GM21529 (cell line): ENCODE results near the gene TNFRSF8.

ENCODE experiments used
- ATAC-seq: cut with Tn5 transposase; IDR thresholded peaks from one replicate; pipeline ENCODE4 v1.9.1; 2021; ENCODE audit not compliant: unreplicated experiment

Gene TNFRSF8

DNA sequence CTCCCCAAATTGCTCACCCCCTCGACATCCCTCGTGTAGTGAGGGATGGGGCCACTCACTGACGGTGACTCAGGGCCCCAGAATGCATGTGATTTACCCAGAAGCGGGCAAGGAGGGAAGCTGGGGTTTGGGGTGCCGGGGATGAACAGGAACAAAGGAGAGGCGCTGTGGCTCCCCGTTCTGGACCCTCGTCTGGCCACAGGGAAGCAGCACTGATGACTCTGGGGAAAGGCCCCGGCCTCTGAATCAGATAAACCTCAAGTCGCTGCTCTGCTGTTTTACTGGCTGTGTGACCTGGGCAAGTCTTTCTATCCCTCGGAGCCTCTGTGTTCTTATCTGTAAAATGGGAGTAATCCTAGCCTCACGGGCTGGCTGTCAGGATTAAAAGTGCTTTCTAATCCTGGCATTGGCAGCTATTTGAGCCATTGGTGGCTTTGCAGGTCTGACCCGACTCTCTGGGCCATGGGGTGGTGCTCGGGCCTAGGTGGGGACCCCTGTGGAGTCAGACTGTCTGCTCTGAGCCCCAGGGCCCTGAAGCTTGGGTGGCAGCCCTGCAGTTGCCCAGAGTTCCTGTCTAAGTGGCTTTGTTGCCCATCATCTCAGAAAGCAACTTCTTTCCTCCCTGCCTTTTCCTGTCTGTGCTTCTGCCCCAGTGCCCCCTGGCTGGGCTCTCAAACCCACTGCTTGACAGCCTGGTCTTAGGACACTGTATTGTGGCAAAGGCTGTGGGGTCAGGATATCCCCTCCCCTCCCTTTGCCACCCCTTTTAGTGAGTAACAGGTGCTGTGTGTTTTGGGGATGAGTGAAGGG is 109.1 kb downstream of the TNFRSF8 start:
- ATAC-seq: no peak

GRCh38 chr1:12173041-12173509 is 110.0 kb downstream of the TNFRSF8 start:
- no peak for ATAC-seq

DNA sequence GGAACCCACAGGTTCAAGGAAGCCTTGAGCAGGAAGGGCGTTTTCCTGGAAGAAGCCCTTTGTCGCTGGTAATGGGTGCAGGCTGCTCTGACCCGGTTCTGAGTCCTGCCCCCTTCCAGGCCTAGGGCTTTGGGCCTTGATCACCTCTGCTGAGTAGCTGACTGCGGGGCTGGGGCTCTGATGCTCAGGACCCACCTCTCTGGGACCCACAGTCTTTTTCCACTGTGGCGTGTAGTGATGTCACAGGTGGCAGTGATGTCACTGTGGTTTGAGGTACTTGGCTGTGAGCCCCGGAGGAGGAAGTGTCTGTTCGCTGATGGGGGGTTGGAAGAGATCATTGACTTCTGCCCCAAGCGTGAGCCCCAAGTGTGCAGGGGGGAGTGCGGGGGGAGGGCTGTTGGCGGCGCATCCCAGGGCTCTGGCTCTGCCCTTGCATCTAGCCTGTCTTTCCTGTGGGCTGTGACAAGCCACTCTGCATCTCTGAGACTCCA is 110.6 kb downstream of the TNFRSF8 start:
- ATAC-seq: no peak

DNA sequence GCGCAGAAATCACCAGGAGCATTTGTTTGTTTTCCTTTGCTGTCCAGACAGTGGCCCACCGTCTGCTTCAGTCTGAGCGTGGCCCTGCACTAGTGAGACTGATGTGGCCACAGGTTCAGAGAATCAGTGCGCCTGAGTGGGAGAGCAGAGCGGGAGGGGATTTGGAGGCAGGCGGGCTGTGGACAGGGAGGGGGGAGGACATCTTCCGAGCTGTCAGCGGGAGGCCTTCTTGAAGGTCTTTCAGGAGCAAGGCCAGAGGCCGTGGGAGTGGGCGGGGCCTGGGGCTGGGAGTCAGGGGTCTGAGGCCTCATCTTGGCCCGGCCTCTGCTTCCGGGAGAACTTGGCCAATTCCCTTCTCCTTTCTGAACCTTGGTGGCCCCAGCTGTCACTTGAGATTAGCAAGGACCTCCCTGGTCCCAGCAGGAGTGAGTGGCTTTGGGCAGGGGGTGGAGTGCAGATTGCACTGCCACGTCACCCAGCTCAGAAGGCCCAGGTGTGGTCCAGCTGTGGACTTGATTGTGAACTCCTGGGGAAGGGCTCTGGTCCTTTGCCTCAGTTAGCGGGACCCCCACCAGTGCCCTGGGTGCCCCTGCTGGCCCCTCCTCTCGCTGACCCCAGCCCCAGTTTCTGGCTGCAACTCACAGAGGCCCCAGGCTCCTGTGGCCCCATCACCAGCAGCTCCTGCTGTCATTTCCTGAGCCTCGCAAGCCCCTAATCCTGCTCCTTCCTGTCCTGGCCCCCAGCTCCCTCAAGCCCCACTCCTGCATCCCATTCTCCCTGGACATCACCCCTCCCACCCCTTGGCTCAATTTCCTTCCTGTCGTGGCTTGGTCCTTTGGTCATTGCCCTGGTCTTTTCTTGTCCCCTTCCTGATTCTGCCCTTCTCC is 112.1 kb downstream of the TNFRSF8 start:
- no peak for ATAC-seq

DNA sequence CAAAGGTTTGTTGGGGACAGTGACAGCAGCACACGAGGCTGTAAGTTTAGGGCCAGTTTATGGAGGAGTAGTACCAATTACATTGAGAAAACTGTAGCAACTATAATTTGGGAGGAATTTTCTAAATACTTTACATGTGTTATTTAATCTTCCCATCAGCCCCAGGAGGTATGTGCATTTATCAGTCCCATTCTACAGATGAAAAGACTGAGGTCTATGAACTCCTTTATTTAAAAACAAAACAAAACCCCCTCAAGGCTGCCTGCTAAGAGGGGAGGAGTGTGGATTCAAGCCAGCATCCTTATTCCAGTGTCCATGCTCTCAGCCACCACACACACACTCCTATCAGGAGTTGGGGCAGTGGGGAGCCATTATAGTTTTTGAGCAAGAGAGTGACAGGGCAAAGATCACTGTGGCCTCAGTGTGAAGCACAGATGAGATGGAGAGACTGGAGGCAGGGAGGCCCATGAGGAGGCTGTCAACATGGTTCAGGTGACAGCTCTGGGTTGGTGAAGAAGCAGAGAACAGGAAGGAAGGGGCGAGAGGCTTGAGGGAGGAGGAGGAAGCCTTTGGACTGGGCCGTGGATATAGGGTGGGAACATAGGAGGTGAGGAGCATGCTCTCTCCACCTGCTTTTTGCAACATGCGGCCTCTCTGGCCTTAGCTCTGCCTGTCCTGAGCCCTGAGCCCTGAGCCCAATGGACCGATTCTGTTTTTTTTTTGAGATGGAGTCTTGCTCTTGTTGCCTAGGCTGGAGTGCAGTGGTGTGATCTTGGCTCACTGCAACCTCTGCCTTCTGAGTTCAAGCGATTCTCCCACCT is 113.4 kb downstream of the TNFRSF8 start:
- no peak for ATAC-seq

DNA sequence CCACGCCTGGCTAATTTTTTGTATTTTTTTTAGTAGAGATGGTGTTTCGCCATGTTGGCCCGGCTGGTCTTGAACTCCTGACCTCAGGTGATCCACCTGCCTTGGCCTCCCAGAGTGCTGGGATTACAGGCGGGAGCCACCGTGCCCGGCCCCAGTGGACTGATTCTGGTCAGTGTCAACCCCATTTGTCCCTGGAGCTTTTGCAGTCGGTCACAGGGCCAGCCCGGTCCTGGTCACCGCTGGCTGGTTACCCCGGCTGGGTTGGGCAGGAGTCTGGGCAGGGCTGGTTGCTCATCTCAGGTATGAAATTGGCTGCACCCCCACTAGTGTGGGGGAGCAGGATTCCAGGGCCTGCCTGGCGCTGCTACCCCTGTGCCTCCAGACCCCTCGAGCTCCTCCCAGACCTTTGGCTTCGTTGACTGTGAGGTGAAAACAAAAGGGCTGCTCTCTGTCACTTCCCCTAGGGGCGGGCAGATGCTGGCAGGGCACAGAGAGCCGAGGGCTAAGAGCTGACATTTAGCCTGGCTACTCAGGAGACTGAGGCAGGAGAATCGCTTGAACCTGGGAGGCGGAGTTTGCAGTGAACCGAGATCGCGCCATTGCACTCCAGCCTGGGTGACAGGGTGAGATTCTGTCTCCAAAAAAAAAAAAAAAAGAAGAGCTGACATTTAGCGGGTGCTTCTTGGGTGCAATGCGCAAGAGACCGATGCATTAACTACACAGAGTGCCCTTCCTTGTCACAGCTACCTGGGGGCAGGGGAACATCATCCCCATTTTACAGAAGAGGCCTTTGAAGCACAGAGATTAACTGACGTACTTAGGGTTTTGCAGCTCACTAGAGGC is 114.3 kb downstream of the TNFRSF8 start:
- no peak for ATAC-seq

GRCh38 chr1:12177999-12178441 is 114.9 kb downstream of the TNFRSF8 start:
- ATAC-seq: no peak

GRCh38 chr1:12178511-12178910 is 115.4 kb downstream of the TNFRSF8 start:
- ATAC-seq: no peak

DNA sequence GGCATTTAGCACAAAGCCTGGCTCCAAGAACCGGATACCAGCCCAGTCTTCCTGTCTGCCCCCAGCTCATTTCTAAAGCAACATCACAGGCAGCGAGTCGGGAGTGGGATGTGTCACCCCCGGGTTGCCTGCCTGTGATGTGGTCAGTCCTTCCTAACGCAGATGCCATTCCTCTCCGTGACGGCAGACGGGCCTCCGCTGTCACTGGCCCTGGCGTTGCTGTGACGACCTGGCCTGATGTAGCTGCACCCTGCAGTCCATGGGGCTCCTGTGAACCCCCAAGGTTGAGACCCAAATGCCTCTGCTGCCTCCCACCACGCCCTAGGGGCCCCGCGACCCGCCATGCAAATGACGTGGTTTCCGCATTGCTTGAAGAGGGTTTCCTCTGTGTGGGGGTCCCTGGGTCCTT is 116.0 kb downstream of the TNFRSF8 start:
- ATAC-seq: no peak

DNA sequence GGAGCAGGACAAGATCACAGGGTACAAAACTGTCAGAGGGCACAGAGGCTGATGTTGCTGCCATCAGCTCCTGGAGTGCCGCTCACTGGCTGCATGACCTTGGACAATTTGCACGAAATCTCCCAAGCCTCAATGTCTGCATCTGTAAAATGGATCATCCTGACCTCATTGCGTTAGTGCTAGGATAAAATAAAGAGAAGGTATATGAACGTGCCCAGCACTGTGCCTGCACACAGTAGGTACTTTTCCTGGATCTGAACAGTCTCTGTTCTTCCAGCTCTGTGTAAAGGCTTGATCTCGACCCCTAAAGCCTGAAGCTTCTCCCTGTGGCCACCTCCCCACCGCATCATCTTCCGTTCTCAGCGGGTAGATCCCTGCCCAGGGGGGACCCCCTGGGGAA is 116.6 kb downstream of the TNFRSF8 start:
- ATAC-seq: no peak

DNA sequence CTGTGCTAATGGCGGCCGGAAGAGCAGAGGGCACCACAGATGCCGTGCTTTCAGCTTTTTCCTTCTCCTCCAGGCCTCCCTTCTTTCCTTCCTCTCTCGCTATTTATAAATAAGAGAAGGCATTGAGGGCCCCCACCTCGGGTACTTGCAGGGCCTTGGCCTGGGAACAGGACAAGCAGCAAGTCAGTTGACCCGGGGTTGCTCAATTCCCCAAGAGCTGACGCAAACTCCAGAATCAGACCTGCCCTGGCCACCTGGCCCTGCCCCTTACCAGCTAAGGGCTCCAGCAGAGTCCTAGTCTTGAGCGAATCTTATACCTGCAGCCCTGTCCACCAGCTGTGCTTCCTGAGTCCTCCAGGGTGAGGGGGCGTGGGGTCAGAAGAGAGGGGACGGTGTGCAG is 117.2 kb downstream of the TNFRSF8 start:
- ATAC-seq: no peak

DNA sequence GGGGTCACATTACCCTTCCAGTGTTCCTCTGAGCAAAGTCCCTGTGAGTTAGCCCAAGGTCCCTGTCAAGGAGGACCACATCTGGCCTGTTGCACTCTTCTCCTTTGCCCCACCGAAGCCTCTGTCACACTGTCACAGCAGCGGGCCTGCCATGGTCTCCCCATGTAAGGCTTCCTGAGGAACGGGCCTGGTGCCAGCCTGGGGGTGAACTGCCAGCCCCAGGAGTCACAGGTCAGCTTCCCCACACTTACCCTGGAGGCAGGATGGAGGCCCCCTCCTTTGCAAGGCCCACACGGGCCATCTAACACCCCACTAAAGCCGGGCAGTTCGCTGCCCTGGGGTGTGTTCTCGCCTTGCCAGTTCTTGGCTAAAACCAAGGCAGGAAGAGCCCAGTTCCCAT is 117.8 kb downstream of the TNFRSF8 start:
- ATAC-seq: no peak

DNA sequence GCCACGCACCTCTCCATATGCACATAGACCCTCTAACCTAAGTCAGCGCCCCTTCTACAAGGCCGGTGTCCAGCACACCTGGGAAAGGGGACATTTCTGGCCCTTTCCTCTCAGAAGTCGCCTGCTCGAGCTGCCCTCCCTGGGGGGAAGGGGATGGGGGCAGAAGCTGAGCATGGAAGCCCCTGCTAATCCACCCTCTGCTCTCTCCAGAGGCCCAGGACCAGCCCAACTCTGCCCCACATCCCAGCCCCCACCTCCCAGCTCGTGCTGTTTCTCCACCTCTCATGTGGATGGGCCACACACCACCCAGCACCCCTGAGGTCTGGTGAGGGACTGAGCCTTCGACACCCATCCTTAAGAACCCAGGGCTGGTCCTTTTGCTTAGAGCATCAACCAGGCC is 118.5 kb downstream of the TNFRSF8 start:
- ATAC-seq: no peak

DNA sequence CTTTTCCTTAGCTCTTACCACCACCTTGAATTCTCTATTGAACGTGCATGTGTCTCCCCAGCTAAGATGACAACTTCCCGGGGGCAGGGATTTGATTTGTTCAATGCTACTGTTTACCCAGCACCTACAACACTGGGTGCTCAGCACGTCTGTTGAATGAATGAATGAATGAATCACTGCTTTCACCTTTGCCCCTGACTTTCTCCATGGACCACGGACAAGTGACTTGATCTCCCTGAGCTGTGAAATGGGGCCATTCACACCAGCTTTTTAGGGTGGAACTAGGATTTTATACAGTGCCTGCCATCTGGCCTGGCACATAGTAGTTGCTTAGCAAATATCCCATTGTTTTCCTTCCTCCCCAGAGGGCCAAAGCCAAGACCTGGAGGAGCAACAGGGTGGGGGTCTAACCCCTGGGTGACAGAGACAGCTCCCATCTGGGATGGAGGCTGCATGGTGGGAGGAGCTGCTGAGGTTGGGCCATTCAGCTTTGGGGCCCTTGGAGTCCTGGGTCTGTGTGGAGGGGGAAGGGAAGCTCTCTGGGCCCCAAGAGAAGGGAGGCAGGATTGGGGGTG is 119.4 kb downstream of the TNFRSF8 start:
- no peak for ATAC-seq

DNA sequence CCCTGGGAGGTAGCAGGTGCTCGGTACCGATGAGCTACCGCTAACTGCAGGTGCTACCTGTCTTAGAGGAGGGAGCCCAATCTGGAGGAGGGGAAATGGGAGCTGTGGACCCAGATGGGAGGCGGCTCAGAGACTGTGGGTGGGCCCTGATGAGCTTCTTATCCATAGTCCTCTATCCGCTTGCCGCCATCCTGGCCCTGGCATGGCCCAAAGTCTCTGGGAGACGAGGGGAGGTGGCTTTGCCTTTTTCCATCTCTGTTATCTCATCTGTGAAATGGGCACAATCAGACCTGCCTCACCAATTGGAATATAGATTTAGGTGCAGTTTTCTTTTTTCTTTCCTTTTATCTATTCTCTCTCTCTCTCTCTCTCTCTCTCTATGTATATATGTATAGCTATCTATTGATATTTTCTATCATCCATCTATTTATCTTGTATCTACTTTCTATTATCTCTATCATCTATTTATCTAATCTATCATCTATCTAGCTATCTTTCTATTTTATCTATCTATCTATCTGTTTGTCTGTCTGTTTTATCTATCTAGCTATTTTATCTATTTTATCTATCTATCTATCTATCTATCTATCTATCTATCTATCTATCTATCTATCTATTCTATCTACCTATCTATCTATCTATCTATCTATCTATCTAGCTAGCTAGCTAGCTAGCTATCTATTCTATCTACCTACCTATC is 120.1 kb downstream of the TNFRSF8 start:
- ATAC-seq: no peak

GRCh38 chr1:12184008-12184681 is 121.0 kb downstream of the TNFRSF8 start:
- ATAC-seq: no peak

DNA sequence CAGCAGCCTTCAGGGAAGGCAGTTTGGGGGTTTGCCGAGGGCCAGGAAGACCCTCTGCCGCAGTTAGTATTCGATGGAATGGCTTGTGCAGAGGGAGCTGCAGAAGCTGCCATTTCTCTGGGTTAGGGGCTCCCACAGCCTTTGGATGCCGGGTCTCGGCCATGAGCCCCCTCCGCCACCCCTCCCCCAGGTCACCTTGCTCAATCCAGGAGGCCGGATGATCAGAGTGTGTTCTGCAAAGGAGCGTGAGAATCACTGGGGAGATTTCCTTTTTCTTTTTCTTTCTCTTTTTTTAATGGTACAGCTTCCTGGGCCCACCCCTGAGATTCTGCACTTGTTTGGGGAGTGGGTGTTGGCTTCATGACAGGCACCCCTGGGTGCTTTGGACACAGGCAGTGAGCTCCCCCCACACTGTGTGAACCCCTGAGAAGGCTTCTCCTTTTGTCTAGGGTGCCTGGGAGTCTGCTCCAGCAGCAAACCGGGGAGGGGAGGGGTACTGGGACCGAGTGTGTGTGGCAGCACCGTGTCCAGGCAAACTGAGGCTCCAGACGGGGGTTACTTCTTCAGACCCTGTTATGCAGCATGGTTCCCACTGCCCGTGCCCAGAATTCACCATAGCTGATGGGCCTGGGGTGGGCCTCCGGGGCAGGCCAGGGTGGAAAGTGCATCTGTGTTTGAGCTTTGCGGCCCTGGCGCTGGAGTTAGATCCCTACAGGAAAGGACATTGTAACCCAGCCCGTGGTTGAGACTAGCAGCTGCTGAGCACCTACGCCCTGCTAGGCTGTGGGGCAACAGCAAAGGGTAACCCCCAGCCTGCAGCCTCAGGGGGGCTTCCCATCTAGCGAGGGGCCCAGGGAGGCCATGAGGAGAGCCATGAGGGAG is 122.2 kb downstream of the TNFRSF8 start:
- ATAC-seq: no peak
